H1 (cell line): ENCODE results near the gene QSOX1. TPM values are rescaled to one million over a fixed set of nuclear protein-coding genes. Genes with fewer than 3 reads are reported as not detected.

Source experiments
- polyA plus RNA-seq, 7 experiments: library from polyadenylated mRNA; depleted of rRNA in 3 of 7; stranded (reverse) in 5 of 7; unstranded in 2 of 7; fragments of >200 nt in 5 of 7; fragments of 200-250 nt in 2 of 7; gene quantifications; 1 replicate in 5 of 7; 2 replicates in 1 of 7; 4 replicates in 1 of 7; pipeline versions ENCODE4 v1.2.1 to v1.2.3, GENCODE V29; 2011 to 2013; ENCODE audit warnings: missing spikeins in 2 of 7, mixed read lengths in 2 of 7
- total RNA-seq: library from RNA; stranded (reverse); fragmentation: NEBNext Ultra II Directional; extraction: Animal tissue kit (Norgen Biotek cat#: 25700); gene quantifications from 2 replicates; pipeline ENCODE4 v1.2.1, GENCODE V29; 2021
- TF ChIP-seq, protein P1 (sequence below): IDR thresholded peaks from 2 replicates; pipeline ENCODE4 v1.6.1; 2012; ENCODE audit warnings: inconsistent platforms

Gene QSOX1
- total and polyA plus RNA-seq, 2 of the 8 experiments (the other 6 are each of a cell fraction or from before 2014, with no cell fraction given), result 97.7 to 123 TPM

DNA sequence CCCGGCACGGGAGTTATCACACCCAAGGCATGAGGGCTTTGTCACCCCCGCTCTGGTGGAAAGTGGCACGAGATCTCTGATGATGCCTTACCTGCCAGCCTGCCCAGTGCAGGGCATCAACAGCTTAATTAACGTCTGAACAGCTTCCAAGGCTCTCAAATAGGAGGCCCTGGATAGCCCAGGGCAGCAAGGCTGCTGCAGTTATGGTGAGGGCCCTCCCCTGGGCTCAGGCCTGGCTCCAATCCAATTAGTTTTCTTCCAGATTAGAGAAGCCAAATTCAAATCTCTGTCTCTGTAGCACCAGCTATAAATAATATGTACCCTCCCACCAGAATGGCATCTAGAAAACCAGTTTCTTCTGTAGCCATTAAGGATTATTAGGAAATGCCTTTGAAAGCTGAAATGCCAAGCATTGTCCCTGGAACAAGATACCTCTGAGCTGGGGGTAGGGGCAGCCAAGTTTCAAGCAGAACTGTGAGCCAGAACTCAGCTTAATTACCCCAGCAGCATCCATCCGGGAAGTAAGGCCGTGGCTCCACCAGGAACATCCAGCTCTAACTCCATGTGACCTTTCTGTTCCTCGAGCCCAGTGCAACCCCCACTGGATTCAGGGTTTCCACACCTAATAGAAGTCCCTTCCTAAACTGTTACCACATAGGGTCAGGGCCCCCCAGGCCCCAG is 12.5 kb downstream of the QSOX1 start (continued):
- TF ChIP-seq, protein P1, sequence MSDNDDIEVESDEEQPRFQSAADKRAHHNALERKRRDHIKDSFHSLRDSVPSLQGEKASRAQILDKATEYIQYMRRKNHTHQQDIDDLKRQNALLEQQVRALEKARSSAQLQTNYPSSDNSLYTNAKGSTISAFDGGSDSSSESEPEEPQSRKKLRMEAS, result no peak
